SK-N-SH (cell line): ENCODE results near the gene HM13. TPM values are rescaled to one million over a fixed set of nuclear protein-coding genes. Genes with fewer than 3 reads are reported as not detected.
"Not testable (repeated sequence)": the region's sequence is repeated elsewhere in the genome, so short reads cannot be mapped to it uniquely, and the experiment has no call there.

Experiments
- CTCF ChIA-PET: fragments of 300-600, 350-600 bp; formaldehyde crosslinking; extraction: SDS; loops from one replicate; lab custom pipeline; 2021; lab: Yijun Ruan, JAX
- POLR2A ChIA-PET: fragments of 350-600 bp; sonication (Branson Sonifier 250); formaldehyde crosslinking; extraction: SDS; loops from one replicate; lab custom pipeline; 2020; ENCODE audit warnings: antibody characterized with exemption, inconsistent platforms; lab: Yijun Ruan, JAX
- DNase-seq: peaks from one replicate; pipeline ENCODE4 v3.0.0; 2012
- H2AFZ ChIP-seq: fragments of 200-600 bp; sonication (generic); 2 replicates; pipeline ENCODE4 v1.8.1; 2016; ENCODE audit warnings: antibody characterized with exemption, mild to moderate bottlenecking, low read depth
- H3F3A ChIP-seq: fragments of 200-600 bp; sonication (generic); replicated peaks from 2 replicates; pipeline ENCODE3; 2016; ENCODE audit warnings: antibody characterized with exemption, mild to moderate bottlenecking; ENCODE audit not compliant: insufficient read depth
- H3K27ac ChIP-seq, 2 experiments: fragments of 200-500 bp in 1 of 2; fragments of 200-600 bp in 1 of 2; sonication (Bioruptor generic) in 1 of 2; sonication (generic), shearing (Covaris generic) in 1 of 2; 2 replicates each; pipeline versions ENCODE4 v1.5.1 to v1.6.1; 2014 to 2016; ENCODE audit warnings: low read depth in 2 of 2, inconsistent platforms in 1 of 2, low read length in 1 of 2, mild to moderate bottlenecking in 1 of 2, mixed read lengths in 1 of 2
- H3K27me3 ChIP-seq: fragments of 200-600 bp; sonication (generic), shearing (Covaris generic); 2 replicates; pipeline ENCODE4 v1.6.1; 2016; ENCODE audit warnings: mixed run types; ENCODE audit not compliant: insufficient read depth
- H3K36me3 ChIP-seq, 2 experiments: fragments of 200-500 bp in 1 of 2; fragments of 200-600 bp in 1 of 2; sonication (Bioruptor generic) in 1 of 2; sonication (generic) in 1 of 2; replicated peaks in 1 of 2; 2 replicates each; pipeline versions ENCODE3 to v1.5.1; 2014 to 2016; ENCODE audit warnings: low read length in 1 of 2, mild to moderate bottlenecking in 1 of 2; ENCODE audit not compliant: insufficient read depth in 2 of 2, control insufficient read depth in 1 of 2
- H3K4me1 ChIP-seq, 2 experiments: fragments of 200-500 bp in 1 of 2; fragments of 200-600 bp in 1 of 2; sonication (Bioruptor generic) in 1 of 2; sonication (generic), shearing (Covaris generic) in 1 of 2; 2 replicates each; pipeline versions ENCODE4 v1.5.1 to v1.6.1; 2014 to 2016; ENCODE audit warnings: low read depth in 1 of 2, low read length in 1 of 2, mixed run types in 1 of 2; ENCODE audit not compliant: insufficient read depth in 2 of 2, control insufficient read depth in 1 of 2
- H3K4me2 ChIP-seq: fragments of 200-600 bp; sonication (generic), shearing (Covaris generic); 2 replicates; pipeline ENCODE4 v1.6.1; 2017; ENCODE audit warnings: mixed run types
- H3K4me3 ChIP-seq, 2 experiments: fragments of 200-500 bp in 1 of 2; fragments of 200-600 bp in 1 of 2; sonication (Bioruptor generic) in 1 of 2; sonication (generic), shearing (Covaris generic) in 1 of 2; 2 replicates each; pipeline versions ENCODE4 v1.5.1 to v1.8.1; 2014 to 2016; ENCODE audit warnings: low read depth in 2 of 2, inconsistent platforms in 1 of 2, low read length in 1 of 2, mild to moderate bottlenecking in 1 of 2, mixed read lengths in 1 of 2, moderate library complexity in 1 of 2
- H3K79me2 ChIP-seq: fragments of 200-600 bp; sonication (generic); 2 replicates; pipeline ENCODE4 v1.8.1; 2017; ENCODE audit warnings: mild to moderate bottlenecking; ENCODE audit not compliant: insufficient read depth
- H3K9ac ChIP-seq: fragments of 200-600 bp; sonication (generic); 2 replicates; pipeline ENCODE4 v1.6.1; 2017; ENCODE audit warnings: mixed run types
- H3K9me2 ChIP-seq: fragments of 200-600 bp; sonication (generic); 2 replicates; pipeline ENCODE4 v1.6.1; 2017; ENCODE audit warnings: mixed run types
- H3K9me3 ChIP-seq: fragments of 200-600 bp; sonication (generic); 2 replicates; pipeline ENCODE4 v1.6.1; 2017; ENCODE audit warnings: mixed run types, mild to moderate bottlenecking, moderate library complexity
- H4K20me1 ChIP-seq: fragments of 200-600 bp; sonication (generic); 2 replicates; pipeline ENCODE4 v1.6.1; 2017; ENCODE audit warnings: mild to moderate bottlenecking, mixed run types; ENCODE audit not compliant: insufficient read depth
- EP300 ChIP-seq, 2 experiments: IDR thresholded peaks; 2 replicates each; pipeline versions ENCODE4 v1.4.0 to v1.6.1; 2012; ENCODE audit warnings: borderline replicate concordance in 1 of 2, low read depth in 1 of 2, low read length in 1 of 2
- FOXM1 ChIP-seq: IDR thresholded peaks from 2 replicates; pipeline ENCODE4 v1.4.0; 2012; ENCODE audit warnings: low read depth, mild to moderate bottlenecking
- GATA2 ChIP-seq: sonication (generic); formaldehyde crosslinking; IDR thresholded peaks from 2 replicates; pipeline ENCODE4 v1.5.0; 2020; ENCODE audit warnings: mild to moderate bottlenecking, missing genetic modification reagents
- NFIC ChIP-seq: IDR thresholded peaks from 2 replicates; pipeline ENCODE4 v1.4.0; 2012; ENCODE audit warnings: borderline replicate concordance
- POLR2AphosphoS5 ChIP-seq: IDR thresholded peaks from 2 replicates; pipeline ENCODE4 v1.6.1; 2012; ENCODE audit warnings: low read depth, low read length
- REST ChIP-seq: IDR thresholded peaks from 2 replicates; pipeline ENCODE4 v1.6.1; 2012; ENCODE audit warnings: mild to moderate bottlenecking, low read depth, low read length, moderate library complexity
- SIN3A ChIP-seq: IDR thresholded peaks from 2 replicates; pipeline ENCODE4 v1.6.1; 2012; ENCODE audit warnings: low read depth, mild to moderate bottlenecking, low read length, moderate library complexity, borderline replicate concordance
- SMC3 ChIP-seq: IDR thresholded peaks from 2 replicates; pipeline ENCODE4 v1.6.1; 2012; ENCODE audit warnings: low read depth, low read length, improper control_type of control experiment
- WGBS: methylation state at CpG from one replicate; pipeline ENCODE4 v1.1.6; 2017; ENCODE audit warnings: low lambda C conversion rate; 5-methylcytosine and 5-hydroxymethylcytosine counted together
- polyA plus RNA-seq, 3 experiments: library from polyadenylated mRNA; depleted of rRNA; stranded (reverse); fragments of >200 nt; gene quantifications; 2 replicates each; pipeline ENCODE4 v1.2.3, GENCODE V29; 2012
- TF ChIP-seq, protein P1 (sequence below): IDR thresholded peaks from 2 replicates; pipeline ENCODE4 v1.4.0; 2012; ENCODE audit warnings: low read depth, borderline replicate concordance

Gene HM13
- polyA plus RNA-seq, 1 of the 3 experiments (the other 2 are of a cell fraction), result 160 TPM

DNA sequence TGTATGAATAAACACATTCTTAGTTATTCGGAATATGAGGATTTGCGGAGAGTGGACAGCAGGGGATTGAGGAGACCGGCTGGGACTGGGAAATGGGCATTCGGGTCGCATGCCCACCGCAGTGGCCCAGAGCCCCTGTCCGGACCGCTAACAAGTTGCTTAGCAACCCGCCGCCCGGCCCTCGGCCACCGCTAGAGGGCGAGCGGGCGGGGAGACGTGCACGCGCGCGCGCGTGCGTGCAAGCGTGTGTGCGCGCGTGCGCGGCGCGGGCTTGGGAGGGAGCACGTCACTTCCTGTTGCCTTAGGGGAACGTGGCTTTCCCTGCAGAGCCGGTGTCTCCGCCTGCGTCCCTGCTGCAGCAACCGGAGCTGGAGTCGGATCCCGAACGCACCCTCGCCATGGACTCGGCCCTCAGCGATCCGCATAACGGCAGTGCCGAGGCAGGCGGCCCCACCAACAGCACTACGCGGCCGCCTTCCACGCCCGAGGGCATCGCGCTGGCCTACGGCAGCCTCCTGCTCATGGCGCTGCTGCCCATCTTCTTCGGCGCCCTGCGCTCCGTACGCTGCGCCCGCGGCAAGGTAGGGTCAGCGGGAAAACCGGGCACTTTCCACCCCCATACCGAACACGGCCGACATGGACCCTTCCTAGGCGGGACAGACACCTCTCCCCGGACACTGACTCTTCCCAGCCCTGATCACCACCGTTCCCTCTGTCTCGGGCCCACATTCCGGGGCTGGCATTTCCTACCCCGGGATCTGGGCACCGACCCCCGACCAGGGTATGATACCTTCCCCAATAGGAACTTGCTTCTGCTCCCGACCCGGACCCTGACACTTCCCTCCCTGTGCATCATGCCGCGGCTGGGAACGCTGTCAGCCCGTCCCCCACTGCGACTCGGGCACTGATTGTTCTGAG lies at the start of gene HM13 (continued):
- TF ChIP-seq REST, result no peak
- TF ChIP-seq EP300 (IDR thresholded peaks at IDR 0.05; ENCODE audit: borderline replicate concordance in 1 of 2, low read depth in 1 of 2, low read length in 1 of 2), result no peak
- no peak for TF ChIP-seq FOXM1
- no peak for TF ChIP-seq NFIC
- peak; percentile 81 for TF ChIP-seq POLR2AphosphoS5
- peak; percentile 36; the same call in 1 of the 2 replicates for TF ChIP-seq SMC3
- no peak for TF ChIP-seq SIN3A
- TF ChIP-seq, protein P1, sequence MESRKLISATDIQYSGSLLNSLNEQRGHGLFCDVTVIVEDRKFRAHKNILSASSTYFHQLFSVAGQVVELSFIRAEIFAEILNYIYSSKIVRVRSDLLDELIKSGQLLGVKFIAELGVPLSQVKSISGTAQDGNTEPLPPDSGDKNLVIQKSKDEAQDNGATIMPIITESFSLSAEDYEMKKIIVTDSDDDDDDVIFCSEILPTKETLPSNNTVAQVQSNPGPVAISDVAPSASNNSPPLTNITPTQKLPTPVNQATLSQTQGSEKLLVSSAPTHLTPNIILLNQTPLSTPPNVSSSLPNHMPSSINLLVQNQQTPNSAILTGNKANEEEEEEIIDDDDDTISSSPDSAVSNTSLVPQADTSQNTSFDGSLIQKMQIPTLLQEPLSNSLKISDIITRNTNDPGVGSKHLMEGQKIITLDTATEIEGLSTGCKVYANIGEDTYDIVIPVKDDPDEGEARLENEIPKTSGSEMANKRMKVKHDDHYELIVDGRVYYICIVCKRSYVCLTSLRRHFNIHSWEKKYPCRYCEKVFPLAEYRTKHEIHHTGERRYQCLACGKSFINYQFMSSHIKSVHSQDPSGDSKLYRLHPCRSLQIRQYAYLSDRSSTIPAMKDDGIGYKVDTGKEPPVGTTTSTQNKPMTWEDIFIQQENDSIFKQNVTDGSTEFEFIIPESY, result no peak
- no peak for TF ChIP-seq GATA2

GRCh38 chr20:31470946-31471345 lies 43.3 kb upstream of the HM13 start:
- H3K4me2 ChIP-seq, H3K27me3 ChIP-seq, H3K9me3 ChIP-seq, POLR2A ChIA-PET, H3K9ac ChIP-seq, DNase-seq, H3F3A ChIP-seq, H2AFZ ChIP-seq, H3K79me2 ChIP-seq, H4K20me1 ChIP-seq, H3K36me3 ChIP-seq, H3K4me1 ChIP-seq, CTCF ChIA-PET, H3K4me3 ChIP-seq, H3K27ac ChIP-seq, H3K9me2 ChIP-seq: not testable (repeated sequence)
- no CpG with 5 or more reads among the region's 33 CpGs for WGBS
